K562 (cell line): ENCODE data around the gene ECSCR. TPM values are rescaled to one million over a fixed set of nuclear protein-coding genes. Genes with fewer than 3 reads are reported as not detected.

Source experiments
- ATAC-seq: fragments of 200-7000 bp; cut with Tn5 transposase; 3 replicates; pipeline ENCODE4 v1.9.1; 2020; ENCODE audit warnings: moderate library complexity
- BruUV-seq: library from RNA; stranded (reverse); fragments of 400-500 nt; replicated peaks from 2 replicates; lab custom pipeline; 2021; lab: Mats Ljungman, UMichigan
- CTCF ChIA-PET: fragments of 300-600 bp; formaldehyde crosslinking; extraction: SDS; loops from one replicate; lab custom pipeline; 2021; ENCODE audit warnings: low intra/inter-chr PET ratio; lab: Yijun Ruan, JAX
- POLR2A ChIA-PET: fragments of 300-600, 350-650 bp; sonication (Branson Sonifier 250); formaldehyde crosslinking; extraction: SDS; loops from one replicate; lab custom pipeline; 2021; ENCODE audit warnings: antibody characterized with exemption, inconsistent platforms; lab: Yijun Ruan, JAX
- DNase-seq, 4 experiments: peaks; one replicate each; pipeline versions ENCODE4 v3.0.0 to v3.0.0-alpha.2; 2011 to 2018; ENCODE audit warnings: low spot score in 3 of 4, mixed read lengths in 3 of 4; ENCODE audit errors: extremely low read depth in 1 of 4
- FAIRE-seq: peaks from 2 replicates; lab custom pipeline; 2011; peaks lifted over from hg19 to GRCh38; lab: Jason Lieb, UNC
- H2AFZ ChIP-seq: 2 replicates; pipeline ENCODE4 v1.6.0; 2011; ENCODE audit warnings: low read depth, low read length, control low read depth, inconsistent platforms
- H3K27ac ChIP-seq: fragments of 200-600 bp; 3 replicates; pipeline ENCODE4 v1.8.0; 2011; ENCODE audit warnings: low read depth, mild to moderate bottlenecking, control low read depth, inconsistent platforms, low read length, moderate library complexity, mixed read lengths; ENCODE audit errors: extremely low read depth
- H3K27me3 ChIP-seq, 2 experiments: fragments of 300-600 bp in 1 of 2; 2 replicates in 1 of 2; 3 replicates in 1 of 2; pipeline versions ENCODE4 v1.6.0 to v1.8.0; 2011; ENCODE audit warnings: inconsistent platforms in 2 of 2, low read length in 2 of 2, mild to moderate bottlenecking in 1 of 2, mixed read lengths in 1 of 2, moderate library complexity in 1 of 2; ENCODE audit not compliant: control insufficient read depth in 2 of 2, insufficient read depth in 2 of 2
- H3K36me3 ChIP-seq: fragments of 300-600 bp; 3 replicates; pipeline ENCODE4 v1.8.0; 2011; ENCODE audit warnings: mild to moderate bottlenecking, low read length, inconsistent platforms; ENCODE audit not compliant: control insufficient read depth, insufficient read depth
- H3K4me1 ChIP-seq, 2 experiments: fragments of 200-600 bp in 1 of 2; replicated peaks in 1 of 2; 2 replicates in 1 of 2; 3 replicates in 1 of 2; pipeline versions ENCODE4 v1.5.1 to v1.8.0; 2011; ENCODE audit warnings: inconsistent platforms in 2 of 2, low read length in 2 of 2, mild to moderate bottlenecking in 1 of 2, mixed read lengths in 1 of 2, moderate library complexity in 1 of 2; ENCODE audit not compliant: control insufficient read depth in 2 of 2, insufficient read depth in 2 of 2
- H3K4me2 ChIP-seq: 2 replicates; pipeline ENCODE4 v1.6.1; 2011; ENCODE audit warnings: low read length, control low read depth, inconsistent platforms, mixed read lengths; ENCODE audit not compliant: insufficient read depth
- H3K4me3 ChIP-seq: fragments of 200-600 bp; sonication (generic), shearing (Covaris generic); 2 replicates; pipeline ENCODE4 v1.5.1; 2016; ENCODE audit warnings: control low read depth, inconsistent platforms
- H3K79me2 ChIP-seq: fragments of 200-600 bp; 3 replicates; pipeline ENCODE4 v1.8.0; 2011; ENCODE audit warnings: low read length, inconsistent platforms; ENCODE audit not compliant: control insufficient read depth, insufficient read depth
- H3K9ac ChIP-seq, 2 experiments: 2 replicates each; pipeline versions ENCODE4 v1.6.0 to v1.6.1; 2011; ENCODE audit warnings: low read depth in 2 of 2, low read length in 2 of 2, control low read depth in 1 of 2, inconsistent platforms in 1 of 2, mild to moderate bottlenecking in 1 of 2, mixed read lengths in 1 of 2; ENCODE audit not compliant: insufficient read depth in 1 of 2
- H3K9me1 ChIP-seq: one replicate; pipeline ENCODE4 v1.6.0; 2011; ENCODE audit warnings: inconsistent platforms, mild to moderate bottlenecking, low read length, moderate library complexity; ENCODE audit not compliant: control insufficient read depth, insufficient read depth
- H3K9me3 ChIP-seq: replicated peaks from 2 replicates; pipeline ENCODE4 v1.5.1; 2011; ENCODE audit warnings: low read depth, low read length, inconsistent platforms; ENCODE audit not compliant: control insufficient read depth, insufficient read depth
- H4K20me1 ChIP-seq: replicated peaks from 2 replicates; pipeline ENCODE4 v1.6.1; 2011; ENCODE audit warnings: low read length, inconsistent platforms, mixed read lengths; ENCODE audit not compliant: control insufficient read depth, insufficient read depth
- CEBPZ ChIP-seq: fragments of 150-350 bp; IDR thresholded peaks from 2 replicates; pipeline ENCODE4 v1.6.1; 2014; ENCODE audit warnings: low read depth, mild to moderate bottlenecking, low read length, borderline replicate concordance
- KLF16 ChIP-seq: IDR thresholded peaks from 2 replicates; pipeline ENCODE4 v1.6.1; 2016; ENCODE audit warnings: antibody characterized with exemption
- NR0B1 ChIP-seq: fragments of 450-650 bp; IDR thresholded peaks from one replicate; pipeline ENCODE4 v1.6.1; 2018; ENCODE audit warnings: mild to moderate bottlenecking, moderate library complexity; ENCODE audit not compliant: partially characterized antibody
- RBM14 ChIP-seq: fragments of 200-400 bp; formaldehyde crosslinking; IDR thresholded peaks from 2 replicates; pipeline ENCODE4 v1.6.1; 2018; ENCODE audit warnings: low read depth, mild to moderate bottlenecking, low read length, moderate library complexity, borderline replicate concordance; ENCODE audit not compliant: insufficient read depth
- RFX7 ChIP-seq: fragments of 250-450 bp; sonication (Bioruptor Pico); IDR thresholded peaks from 2 replicates; pipeline ENCODE4 v1.5.1; 2021; ENCODE audit warnings: mild to moderate bottlenecking
- SAFB2 ChIP-seq: fragments of 200-400 bp; formaldehyde crosslinking; IDR thresholded peaks from 2 replicates; pipeline ENCODE4 v1.6.1; 2018; ENCODE audit warnings: borderline replicate concordance, low read length, low read depth, moderate library complexity; ENCODE audit not compliant: severe bottlenecking
- TCF3 ChIP-seq: sonication (generic); formaldehyde crosslinking; IDR thresholded peaks from 2 replicates; pipeline ENCODE4 v1.4.0; 2020; ENCODE audit warnings: mild to moderate bottlenecking, missing genetic modification reagents
- ZBTB33 ChIP-seq: sonication (generic); formaldehyde crosslinking; IDR thresholded peaks from 2 replicates; pipeline ENCODE4 v1.8.1; 2023; ENCODE audit warnings: mild to moderate bottlenecking, missing genetic modification reagents
- ZNF436 ChIP-seq: fragments of 250-450, 450-650 bp; sonication (Bioruptor Pico); formaldehyde crosslinking; IDR thresholded peaks from 2 replicates; pipeline ENCODE4 v1.7.0; 2020; ENCODE audit warnings: mild to moderate bottlenecking
- ZNF699 ChIP-seq: fragments of 250-450 bp; sonication (Bioruptor Pico); IDR thresholded peaks from 2 replicates; pipeline ENCODE4 v1.8.0; 2021; ENCODE audit warnings: mild to moderate bottlenecking, moderate library complexity; ENCODE audit not compliant: insufficient replicate concordance
- ZNF76 ChIP-seq: fragments of 250-450 bp; sonication (Bioruptor Pico); IDR thresholded peaks from 2 replicates; pipeline ENCODE4 v1.4.0; 2020; ENCODE audit warnings: mild to moderate bottlenecking, moderate library complexity, borderline replicate concordance
- ZZZ3 ChIP-seq: fragments of 450-650 bp; IDR thresholded peaks from 2 replicates; pipeline ENCODE4 v1.6.1; 2016; ENCODE audit warnings: antibody characterized with exemption, mild to moderate bottlenecking, moderate library complexity
- WGBS: fragments of 100-300 bp; shearing (Covaris generic); methylation state at CpG from one replicate; pipeline ENCODE4 v1.1.6; 2016; ENCODE audit warnings: low coverage, mixed read lengths; ENCODE audit not compliant: insufficient coverage; ENCODE audit errors: missing lambda C conversion rate; 5-methylcytosine and 5-hydroxymethylcytosine counted together
- in situ Hi-C: fragments of 300-500 bp; cut with MboI; formaldehyde crosslinking; loops from 4 replicates; pipeline ENCODE4 v1.15.0; 2018; ENCODE audit warnings: inconsistent platforms, mixed read lengths
- intact Hi-C: fragments of 100-400 bp; cut with micrococcal nuclease; formaldehyde crosslinking; loops from 2 replicates; pipeline ENCODE4 v1.14.2; 2022
- polyA plus RNA-seq, 8 experiments: library from polyadenylated mRNA; depleted of rRNA in 4 of 8; stranded (reverse) in 5 of 8; unstranded in 3 of 8; fragments of >200 nt; fragmentation: Nextera tagmentation in 2 of 8; fragmentation: Illumina TruSeq in 1 of 8; extraction: Ambion mirVana in 2 of 8; extraction: Trizol in 1 of 8; gene quantifications; 2 replicates each; pipeline versions ENCODE4 v1.2.1 to v1.2.3, GENCODE V29; 2011 to 2014; ENCODE audit warnings: inconsistent platforms in 1 of 8, missing spikeins in 1 of 8
- total RNA-seq, 7 experiments: library from RNA; depleted of rRNA in 6 of 7; stranded (reverse); fragments of >200 nt in 6 of 7; fragmentation: Illumina TruSeq in 2 of 7; extraction: Trizol in 2 of 7; gene quantifications; 2 replicates each; pipeline versions ENCODE4 v1.2.1 to v1.2.3, GENCODE V29; 2011 to 2021; ENCODE audit warnings: low replicate concordance in 1 of 7

ECSCR gene
- total and polyA plus RNA-seq, 9 of the 15 experiments (the other 6 are each of a cell fraction or from before 2014, with no cell fraction given) = 0.10 to 0.25 (median 0.13) TPM; not detected in 6

GRCh38 chr5:139413963-139414362 is 48.6 kb downstream of the ECSCR start:
- peaks cover 4 to 13% of the 10 kb centered on the region in 2 experiments for H3K4me1 ChIP-seq
- H3K27me3 ChIP-seq = no peaks in the 10 kb centered on the region
- 27% methylated on average over 6 of the region's 6 CpGs for WGBS
- H3K9me3 ChIP-seq = no peaks in the 10 kb centered on the region
- ChIA-PET POLR2A (interaction anchor here (0.6 kb wide), 1 partner anchor 10 kb away, joined by 3 read pairs; the partner anchor contains the start of gene SPATA24), CTCF (no interaction called here)
- BruUV-seq = no TSS peak
- H3K79me2 ChIP-seq = no peaks in the 10 kb centered on the region
- H3K4me2 ChIP-seq = no peak overlapping the region
- H3K36me3 ChIP-seq = no peaks in the 10 kb centered on the region
- H3K9me1 ChIP-seq = no peaks in the 10 kb centered on the region
- no peak overlapping the region for H3K9ac ChIP-seq
- ATAC-seq (no peak), DNase-seq (no peak), FAIRE-seq (no peak)
- H3K27ac ChIP-seq = no peak overlapping the region
- no peak overlapping the region for H2AFZ ChIP-seq
- intact Hi-C loops = no loop called here
- in situ Hi-C loops = loop anchor here (10.0 kb wide), 1 partner anchor 351 kb away; no protein-coding TSS in a partner anchor
- H3K4me3 ChIP-seq = no peak overlapping the region
- no peaks in the 10 kb centered on the region for H4K20me1 ChIP-seq
- no peak for TF ChIP-seq CEBPZ
- TF ChIP-seq SAFB2 = no peak
- TF ChIP-seq ZNF76 = no peak
- TF ChIP-seq ZNF699 (CRISPR knock-in tag) = no peak
- no peak for TF ChIP-seq RFX7 (CRISPR knock-in tag)
- no peak for TF ChIP-seq NR0B1
- no peak for TF ChIP-seq TCF3 (CRISPR knock-in tag)
- TF ChIP-seq ZBTB33 (CRISPR knock-in tag) = no peak
- TF ChIP-seq KLF16 = no peak
- TF ChIP-seq ZNF436 (CRISPR knock-in tag) = no peak
- TF ChIP-seq ZZZ3 = no peak
- no peak for TF ChIP-seq RBM14
